Upper lobe of left lung (tissue), 4 donors: ENCODE measurements around the gene FER1L5.

Source experiments
- CTCF ChIP-seq, 6 experiments: fragments of 450-650 bp in 4 of 6; fragments of 200-600 bp in 2 of 6; sonication (generic) in 2 of 6; IDR thresholded peaks; one replicate each; pipeline ENCODE4 v1.5.1; 2016 to 2019; ENCODE audit warnings: antibody characterized with exemption in 6 of 6
- POLR2A ChIP-seq, 4 donors: fragments of 450-650 bp; IDR thresholded peaks; one replicate each; pipeline ENCODE4 v1.5.1; 2016 to 2017; ENCODE audit warnings: antibody characterized with exemption in 4 of 4, mild to moderate bottlenecking in 2 of 4
- POLR2AphosphoS5 ChIP-seq, 2 donors: sonication (generic); formaldehyde crosslinking; IDR thresholded peaks; one replicate each; pipeline ENCODE4 v1.5.1; 2017; ENCODE audit warnings: antibody characterized with exemption in 2 of 2

- TF ChIP-seq CTCF (IDR thresholded peaks at IDR 0.05) (no peak), POLR2A (IDR thresholded peaks at IDR 0.05) (no peak), POLR2AphosphoS5 (IDR thresholded peaks at IDR 0.05) (no peak)
Observed at GRCh38 chr2:96683972-96684820, 41.6 kb downstream of the FER1L5 start.
